ENCODE data around the gene PGGHG.

PGGHG gene

DNA sequence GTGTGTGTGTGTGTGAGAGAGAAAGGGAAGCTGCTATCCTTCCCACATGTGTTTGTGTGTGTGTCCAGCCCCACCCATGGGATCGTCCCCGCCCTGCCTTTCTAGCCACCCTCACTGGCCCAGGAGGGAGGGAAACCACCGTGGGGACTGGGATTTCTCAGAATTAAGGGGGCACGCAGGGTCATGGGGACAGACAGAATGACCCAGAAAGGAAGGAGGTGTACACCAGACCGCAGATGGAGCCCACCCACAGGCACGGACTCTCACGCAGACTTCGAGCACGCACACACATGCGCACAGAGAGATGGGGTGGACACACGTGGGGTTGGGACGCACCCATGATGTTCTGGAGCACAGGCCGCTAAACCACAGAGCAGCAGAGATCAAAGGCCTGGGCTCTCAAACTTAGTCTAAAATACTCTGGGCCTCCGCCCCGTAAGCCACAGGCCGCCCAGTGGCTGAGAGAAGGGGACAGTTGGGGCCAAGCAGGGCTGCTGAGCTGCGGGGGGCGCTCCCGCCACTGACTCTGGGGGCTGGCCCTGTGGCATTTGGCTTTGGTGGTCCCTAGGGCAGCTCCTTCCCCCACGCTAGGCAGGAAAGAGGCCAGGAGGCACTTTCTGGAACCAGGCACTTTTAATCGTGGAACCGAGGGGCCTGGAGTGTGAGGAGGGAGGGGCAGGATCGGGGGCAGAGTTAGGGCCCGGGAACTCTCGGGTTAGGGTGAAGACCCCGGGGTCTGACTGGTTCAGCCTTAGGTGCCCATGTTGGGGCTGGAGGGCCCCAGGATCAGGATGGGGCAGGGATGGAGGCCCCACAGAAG, 8.9 kb downstream of the PGGHG start:
- DNase-seq, result no peak

- DNase-seq, result no peak
These were observed 9.6 kb downstream of the PGGHG start for GRCh38 chr11:298406-299065.

DNA sequence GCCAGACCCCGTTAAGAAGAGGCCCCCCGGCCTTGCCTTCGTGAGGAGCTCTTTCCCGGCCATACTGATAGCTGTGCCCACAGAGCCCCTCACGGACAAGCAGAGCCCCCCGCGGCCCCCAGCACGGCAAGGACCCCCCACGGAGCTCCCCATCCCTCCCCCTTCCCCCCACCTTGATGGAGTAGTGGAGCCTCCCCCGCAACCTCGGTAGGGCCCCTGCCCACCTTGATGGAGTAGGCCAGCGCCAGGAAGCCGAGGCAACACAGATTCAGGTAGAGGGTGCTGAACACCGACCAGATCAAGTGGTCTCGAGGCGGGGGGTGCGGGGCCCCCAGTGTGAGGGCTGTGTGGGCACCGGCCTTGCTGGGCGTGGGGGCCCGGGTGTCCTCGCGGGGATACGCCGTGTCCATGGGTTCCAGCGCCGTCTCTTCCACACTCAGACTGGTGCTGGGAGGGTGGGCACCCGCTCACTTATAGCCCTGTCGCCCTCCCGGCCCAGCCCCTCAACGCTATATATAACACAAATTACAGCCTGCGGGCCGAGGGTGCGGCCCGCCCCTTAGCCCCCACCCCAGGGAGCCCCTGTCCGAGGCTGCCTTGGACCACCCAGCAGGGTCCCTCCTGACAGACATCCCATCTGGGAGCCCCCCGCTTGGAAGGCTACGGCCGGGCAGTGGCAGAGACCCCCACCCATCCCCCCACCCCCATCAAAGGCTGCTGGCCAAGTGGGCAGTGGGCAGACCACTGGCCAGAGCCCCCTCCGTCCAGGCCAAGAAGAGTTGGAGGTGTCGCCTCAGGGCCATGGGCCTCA, 10.4 kb downstream of the PGGHG start, which contains the start of gene IFITM5:
Gene IFITM5 (minus strand): TSS at position 446 of the 811 bp plus-strand sequence. CDS start 36 bp downstream, at position 410.
- DNase-seq, result no peak

DNA sequence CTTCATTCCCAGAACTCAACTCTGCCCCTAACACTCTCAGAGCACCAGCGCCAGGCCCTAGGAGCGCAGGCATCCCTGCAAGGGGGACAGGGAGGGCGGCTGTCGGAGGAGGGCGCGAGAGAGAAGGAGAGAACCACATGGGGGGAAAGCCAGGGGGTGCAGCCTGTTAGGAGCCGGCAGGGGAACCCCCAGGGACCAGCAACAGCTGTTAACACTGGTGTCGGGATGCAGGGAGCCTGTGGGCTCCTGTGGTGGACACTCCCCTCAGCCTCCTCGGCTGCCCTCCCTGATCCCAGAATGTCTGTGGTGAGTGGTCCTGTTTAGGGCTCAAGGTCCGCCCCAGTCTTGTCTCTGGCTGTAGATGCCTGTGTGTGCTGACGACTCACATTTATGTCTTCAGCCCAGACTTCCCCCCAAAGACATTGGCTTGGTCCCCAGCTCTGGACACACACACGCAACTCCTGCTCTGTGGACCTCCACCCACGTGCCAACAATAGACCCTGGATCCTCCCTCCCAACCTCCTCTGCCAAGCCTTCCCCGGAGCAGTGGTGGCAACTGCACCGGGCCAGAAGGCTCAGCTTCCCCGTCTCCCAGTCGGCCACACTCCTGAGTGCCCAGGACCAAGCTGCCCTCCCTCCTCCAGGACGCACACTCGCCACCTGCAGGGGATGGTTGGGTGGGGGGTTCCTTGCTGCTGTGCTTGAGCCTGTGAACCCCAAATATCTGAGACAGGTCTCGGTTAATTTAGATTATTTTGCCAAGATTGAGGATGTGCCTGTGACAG, 11.2 kb downstream of the PGGHG start:
- DNase-seq, result no peak

DNA sequence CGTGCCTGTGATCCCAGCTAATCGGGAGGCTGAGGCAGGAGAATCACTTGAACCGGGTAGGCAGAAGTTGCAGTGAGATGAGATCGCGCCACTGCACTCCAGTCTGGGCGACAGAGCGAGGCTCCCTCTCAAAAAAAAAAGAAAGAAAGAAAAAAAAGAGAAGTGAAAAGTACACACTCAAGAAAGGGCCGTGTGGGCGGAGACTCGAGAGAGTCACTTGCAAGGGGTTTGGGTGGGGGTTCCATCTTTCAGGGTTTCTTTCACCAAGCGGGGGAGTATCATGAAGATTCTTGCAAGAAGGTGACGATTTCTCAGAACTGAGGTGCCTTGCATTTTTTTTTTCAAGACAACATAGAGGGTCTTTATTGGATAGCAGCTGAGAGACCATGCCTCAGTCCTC, 14.4 kb downstream of the PGGHG start:
- DNase-seq, result no peak

- no peak for DNase-seq
These were observed 15.2 kb downstream of the PGGHG start for GRCh38 chr11:304061-304506.

DNA sequence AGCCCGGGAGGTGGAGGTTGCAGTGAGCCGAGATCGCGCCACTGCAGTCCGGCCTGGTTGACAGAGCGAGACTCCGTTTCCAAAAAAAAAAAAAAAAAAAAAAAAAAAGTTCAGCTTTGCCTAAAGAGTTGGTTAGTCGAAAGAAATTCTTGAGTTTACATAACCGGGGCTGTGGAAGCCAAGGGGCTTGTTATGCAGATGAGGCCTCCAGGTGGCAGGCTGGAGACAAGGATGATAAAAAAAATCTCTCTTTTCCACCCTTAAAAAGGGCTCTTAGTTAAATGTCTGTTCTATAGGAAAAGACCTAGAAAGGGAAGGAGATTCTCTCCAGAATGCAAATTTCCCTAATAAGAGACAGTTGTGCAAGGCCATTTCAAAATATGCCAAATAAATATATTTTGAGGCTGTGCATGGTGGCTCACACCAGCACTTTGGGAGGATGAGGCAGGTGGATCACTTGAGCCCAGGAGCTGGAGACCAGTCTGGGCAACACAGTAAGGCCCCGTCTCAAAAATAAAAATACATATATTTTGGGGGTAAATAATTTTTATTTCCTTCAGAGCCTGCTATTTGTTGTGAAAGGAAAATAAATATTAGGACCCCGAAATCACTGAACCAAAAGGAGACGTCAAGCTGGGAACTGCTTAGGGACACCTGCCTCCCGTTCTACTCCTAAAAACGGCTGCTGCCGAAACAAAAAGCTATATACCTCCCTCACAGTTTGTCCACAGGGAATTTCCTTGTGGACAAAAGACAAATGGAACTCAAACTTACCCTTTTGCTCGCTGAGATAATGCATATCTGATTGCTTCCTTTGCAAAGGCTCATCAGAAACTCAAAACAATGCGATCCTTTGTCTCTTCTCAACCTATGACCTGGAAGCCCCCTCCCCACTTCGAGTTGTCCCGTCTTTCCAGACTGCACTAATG, 16.3 kb downstream of the PGGHG start:
- DNase-seq, result peak in 1 of 2 experiments; percentile 67

DNA sequence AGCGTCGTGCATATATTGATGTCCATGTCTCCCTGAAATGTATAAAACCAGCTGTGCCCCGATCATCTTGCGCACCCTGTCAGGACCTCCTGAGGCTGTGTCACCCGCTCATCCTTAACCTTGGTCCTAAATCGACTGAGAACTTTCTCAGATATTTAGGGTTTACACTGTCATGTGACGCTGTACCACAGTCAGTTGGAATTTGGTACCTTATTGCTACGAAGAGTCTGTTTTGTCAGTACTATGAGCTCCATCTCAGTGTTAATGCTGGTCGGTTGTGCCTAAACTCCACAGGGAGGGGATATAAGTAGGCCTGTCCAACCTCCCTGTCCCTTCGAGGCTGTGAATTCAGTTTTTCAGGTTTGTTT, 16.9 kb downstream of the PGGHG start:
- DNase-seq, result no peak

DNA sequence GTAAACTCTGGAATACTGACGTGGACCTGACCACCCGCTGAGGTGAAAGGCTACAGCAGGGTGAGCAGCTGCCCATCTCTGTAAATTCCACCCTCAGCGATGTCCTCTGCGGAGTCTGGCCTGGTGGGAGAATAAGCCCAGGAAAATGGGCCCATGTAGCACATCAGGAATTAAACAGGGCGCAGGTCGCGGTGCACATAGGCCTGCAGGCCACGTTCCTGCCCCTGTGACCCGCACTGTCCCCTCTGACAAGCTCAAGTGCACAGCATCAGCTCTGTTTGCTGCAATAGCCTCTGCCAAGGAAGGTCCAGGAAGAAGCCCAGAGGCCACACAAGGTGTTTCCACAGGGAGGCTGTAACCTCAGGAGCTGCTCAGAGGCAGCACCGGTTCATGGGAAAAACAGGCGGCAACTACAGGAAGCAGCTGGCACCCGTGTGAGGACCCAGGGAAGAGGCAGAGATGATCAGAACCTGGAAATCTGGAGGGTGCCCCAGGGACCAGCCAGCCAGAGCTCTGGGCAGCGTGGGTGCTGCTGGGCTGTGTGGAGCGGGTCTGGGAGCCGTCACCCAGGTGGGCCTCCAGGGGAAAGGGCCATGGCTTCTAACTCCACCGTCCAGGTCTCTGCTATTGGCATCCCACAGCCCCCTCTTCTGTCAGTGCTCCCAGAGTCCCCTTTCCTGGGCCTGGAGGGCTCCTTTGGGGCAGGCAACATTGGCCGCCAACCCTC, 17.9 kb downstream of the PGGHG start:
- DNase-seq, result no peak

DNA sequence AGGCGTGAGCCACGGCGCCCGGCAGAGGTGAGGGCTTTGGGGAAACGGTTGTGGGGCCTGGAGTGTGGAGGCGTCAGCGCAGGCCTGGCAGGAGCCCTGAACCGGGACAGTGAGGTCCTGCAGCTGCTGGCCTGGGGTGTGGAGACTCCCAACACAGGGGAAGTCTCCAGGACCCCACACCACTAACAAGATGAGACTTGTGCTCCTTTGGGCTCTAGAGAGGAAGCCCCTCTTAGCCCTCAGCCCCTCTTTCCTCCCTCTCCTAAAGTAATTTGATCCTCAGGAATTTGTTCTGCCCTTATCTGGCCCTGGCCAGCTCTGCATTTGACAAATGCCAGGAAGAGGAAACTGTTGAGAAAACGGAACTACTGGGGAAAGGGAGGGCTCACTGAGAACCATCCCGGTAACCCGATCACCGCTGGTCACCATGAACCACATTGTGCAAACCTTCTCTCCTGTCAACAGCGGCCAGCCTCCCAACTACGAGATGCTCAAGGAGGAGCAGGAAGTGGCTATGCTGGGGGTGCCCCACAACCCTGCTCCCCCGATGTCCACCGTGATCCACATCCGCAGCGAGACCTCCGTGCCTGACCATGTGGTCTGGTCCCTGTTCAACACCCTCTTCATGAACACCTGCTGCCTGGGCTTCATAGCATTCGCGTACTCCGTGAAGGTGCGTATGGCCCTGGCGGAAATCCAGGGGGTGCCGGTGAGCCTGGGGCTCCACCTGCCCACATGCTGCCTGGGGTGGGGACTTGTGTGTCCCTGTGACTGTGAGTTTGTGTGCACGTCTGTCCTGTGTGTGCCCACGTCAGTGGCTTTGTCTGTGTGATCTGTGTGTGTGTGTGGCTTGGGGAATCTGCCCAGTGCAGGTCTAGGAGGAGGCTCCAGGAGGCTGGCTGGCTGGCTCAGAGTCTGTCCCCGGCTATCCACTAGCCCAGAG, 19.1 kb downstream of the PGGHG start, which contains the start of gene IFITM2:
Gene IFITM2 (plus strand): TSS at position 51 of the 943 bp plus-strand sequence. CDS start 377 bp downstream, at position 428.
- peak; percentile 66 to 69 for DNase-seq

GRCh38 chr11:308740-309665, 20.1 kb downstream of the PGGHG start:
- DNase-seq, result peak; percentile 58 to 59

DNA sequence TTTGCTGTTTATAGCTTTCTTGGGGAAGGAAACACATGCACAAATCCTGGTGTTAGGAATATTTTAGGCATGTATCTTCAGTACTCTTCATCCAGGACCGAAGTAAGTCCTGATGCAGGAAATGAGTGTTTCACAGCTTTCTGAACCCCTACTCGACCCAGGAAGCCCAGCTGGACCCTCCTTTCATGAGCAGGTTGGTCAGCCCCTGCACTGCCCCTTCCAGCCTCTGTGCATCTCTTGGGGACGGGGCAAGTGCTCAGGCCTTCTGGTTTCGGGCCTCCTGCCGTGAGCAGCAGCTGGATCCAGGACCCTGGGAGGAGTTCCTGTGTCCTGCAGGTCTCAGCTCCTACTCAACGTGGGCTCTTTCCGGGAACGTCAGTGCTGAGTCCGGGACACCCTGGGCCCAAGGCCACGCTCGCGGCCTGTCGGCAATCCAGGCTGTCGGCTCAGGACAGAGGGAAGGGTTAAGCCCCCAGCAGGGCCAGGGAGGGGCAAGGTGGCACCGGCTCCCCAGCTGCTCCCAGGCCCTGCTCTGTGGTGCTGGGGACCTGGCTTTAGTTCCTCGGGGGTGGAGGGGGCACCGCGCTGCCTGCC, 21.1 kb downstream of the PGGHG start:
- DNase-seq, result peak in 1 of 2 experiments; percentile 37

DNA sequence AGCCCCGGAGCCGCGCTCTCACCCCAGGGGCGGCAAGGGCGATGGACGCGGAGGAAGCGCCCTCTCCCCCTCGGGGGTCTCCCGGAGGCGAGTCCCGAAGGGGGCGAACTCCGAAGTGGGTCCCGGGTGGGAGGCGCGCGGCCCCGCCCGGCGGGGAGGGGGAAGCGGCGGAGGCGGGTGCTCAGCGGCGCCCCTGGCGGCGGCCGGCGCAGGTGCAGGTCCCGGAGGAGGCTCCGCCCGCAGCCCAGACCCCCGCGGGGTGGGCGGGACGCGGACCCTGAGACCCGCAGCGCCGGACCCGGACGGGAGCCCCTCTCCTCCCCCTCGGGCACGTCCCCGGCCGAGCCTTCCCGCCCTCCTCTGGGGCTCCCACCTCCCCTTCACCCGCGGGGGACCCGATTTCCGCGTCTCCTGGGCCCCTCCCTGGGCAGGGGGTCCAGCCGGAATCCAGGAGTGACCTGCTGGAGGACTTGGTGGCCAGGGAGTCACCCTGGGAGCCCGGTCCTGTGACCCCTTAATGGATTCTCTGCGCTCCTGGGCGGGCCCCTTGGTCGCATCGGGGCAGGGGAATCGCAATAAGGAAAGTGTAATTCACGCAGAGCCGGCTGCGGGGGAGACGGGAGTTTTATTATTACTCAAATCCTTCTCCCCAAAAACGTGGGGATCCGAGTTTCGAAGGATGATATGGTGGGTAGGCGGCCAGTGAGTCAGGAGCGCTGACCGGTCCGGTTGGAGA, 22.3 kb downstream of the PGGHG start:
- DNase-seq, result peak in 1 of 2 experiments; percentile 55

DNA sequence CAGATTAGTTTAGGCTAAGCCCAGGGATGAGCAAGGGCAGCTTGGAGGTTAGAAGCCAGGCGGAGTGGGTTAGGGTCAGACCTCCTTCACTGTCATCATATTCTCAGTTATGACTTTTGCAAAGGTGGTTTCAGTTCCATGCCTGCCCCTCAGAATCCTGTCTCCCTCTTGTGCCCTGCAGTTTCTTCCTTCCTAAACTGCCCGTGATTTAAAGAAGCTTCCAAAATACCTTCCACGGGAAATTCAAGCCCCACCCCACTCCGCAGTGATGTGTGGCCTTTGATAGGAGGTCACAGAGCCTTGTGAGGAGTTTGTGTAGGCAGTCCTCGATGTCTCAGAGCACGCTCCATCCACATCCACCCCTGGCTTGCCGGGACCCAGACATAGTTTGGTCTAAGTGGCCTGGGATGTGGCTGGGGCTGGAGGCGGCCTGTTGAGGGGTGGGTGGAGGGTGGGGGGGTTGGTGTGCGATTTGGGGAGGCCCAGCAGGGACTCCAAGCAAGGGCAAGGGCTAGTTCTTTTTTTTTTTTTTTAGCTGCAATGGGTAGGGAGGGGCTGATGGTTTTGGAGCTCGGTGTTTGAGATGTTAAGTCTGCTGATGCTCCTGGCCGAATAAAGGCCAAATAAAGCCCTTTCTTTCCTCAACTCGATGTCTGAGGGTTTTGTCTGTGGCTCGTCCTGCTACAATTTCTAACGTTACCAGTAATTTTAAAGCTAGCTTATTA, 23.3 kb downstream of the PGGHG start:
- peak; percentile 66 to 69 for DNase-seq

DNA sequence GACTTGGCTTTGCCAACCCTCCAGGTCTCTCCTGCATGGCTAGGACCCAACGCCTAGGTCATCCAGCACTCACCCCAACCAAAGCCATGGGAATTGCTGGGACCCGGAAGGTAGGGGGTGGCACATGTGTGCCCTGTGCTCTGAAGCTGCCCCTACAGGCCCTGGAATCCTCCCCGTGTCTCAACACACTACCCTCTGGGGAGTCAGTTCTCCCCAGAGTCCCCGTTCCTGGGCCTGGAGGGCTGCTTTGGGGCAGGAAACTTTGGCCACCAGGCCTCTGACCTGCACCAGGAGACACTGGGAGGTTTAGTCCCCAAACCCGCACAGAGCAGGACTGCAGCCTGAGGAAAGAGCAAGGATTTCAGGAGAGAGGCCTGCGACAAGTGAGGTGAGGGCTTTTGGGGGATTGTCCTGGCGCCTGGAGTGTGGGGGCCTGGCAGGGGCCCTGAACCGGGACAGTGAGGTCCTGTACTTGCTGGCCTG, 24.4 kb downstream of the PGGHG start:
- DNase-seq, result peak in 1 of 2 experiments; percentile 59
